GM19395 (cell line): ENCODE data around the gene ANO7.
"Not testable (repeated sequence)": the region's sequence is repeated elsewhere in the genome, so short reads cannot be mapped to it uniquely, and the experiment has no call there.

Experiments
- ATAC-seq: cut with Tn5 transposase; IDR thresholded peaks from one replicate; pipeline ENCODE4 v1.9.1; 2021; ENCODE audit warnings: mild to moderate bottlenecking, moderate library complexity; ENCODE audit not compliant: unreplicated experiment

The ANO7 gene

DNA sequence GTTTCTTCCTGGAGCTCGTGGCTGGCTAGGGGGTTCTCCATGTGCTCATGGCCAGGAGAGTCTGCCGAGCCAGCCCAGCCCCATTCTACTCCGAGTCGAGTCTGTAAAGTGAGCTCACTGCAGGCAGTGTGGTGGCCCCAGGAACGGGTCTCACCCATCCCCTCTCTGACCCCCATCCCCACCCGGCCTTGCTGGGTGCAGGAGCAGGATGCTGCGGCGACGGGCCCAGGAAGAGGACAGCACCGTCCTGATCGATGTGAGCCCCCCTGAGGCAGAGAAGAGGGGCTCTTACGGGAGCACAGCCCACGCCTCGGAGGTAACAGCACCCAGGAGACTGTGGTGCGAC lies 1.4 kb downstream of the ANO7 start:
- ATAC-seq = no peak

DNA sequence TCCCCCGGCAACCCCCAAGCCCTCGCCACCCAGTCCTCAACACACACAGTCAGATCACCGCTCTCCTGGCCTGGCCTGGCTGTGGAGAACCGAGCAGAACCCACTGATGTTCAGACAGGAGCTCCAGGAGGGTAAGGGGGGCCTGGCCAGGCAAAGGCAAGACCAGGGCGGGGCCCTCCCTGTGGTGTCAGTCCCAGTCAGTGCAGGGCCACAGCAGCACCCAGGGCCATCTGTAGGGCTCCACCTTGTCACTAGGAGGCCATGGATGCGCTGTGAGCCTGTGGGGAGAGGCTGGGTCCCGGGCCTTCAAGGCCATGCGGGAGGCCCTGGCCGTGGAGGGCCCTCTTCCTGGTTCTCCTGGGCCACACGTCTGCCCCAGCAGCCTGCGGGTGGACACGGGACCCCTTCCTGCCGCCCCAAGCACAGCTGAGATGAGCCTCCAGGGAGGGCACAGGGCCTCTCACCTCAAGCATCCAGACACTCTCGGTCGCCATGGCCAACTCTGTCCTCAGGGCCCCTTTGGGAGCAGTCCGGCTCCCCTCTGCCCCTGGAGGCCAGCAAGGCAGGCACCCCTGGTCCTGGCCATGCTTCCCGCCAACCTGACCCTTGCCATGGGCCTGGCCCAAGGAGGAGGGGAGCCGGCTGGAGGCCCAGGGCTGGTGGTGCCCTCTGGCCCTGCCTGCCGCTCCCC lies 2.0 kb downstream of the ANO7 start:
- no peak for ATAC-seq

DNA sequence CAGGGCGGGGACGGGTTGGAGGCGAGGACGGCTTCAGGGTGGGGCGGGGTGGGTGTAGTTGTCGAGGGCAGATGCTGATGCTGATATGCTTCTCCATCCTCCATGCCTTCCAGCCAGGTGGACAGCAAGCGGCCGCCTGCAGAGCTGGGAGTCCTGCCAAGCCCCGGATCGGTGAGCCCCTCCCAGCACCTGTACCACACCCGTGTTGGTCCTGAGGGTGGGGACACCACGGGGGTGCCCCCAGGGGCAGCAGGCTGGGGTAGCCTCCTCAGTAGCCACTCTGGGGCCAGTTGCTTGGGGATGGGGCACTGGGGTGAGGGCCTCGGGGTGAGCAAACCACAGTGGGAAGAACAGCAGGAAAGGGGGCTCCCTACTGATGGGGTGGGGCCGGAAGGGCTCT lies 2.6 kb downstream of the ANO7 start:
- ATAC-seq = no peak

DNA sequence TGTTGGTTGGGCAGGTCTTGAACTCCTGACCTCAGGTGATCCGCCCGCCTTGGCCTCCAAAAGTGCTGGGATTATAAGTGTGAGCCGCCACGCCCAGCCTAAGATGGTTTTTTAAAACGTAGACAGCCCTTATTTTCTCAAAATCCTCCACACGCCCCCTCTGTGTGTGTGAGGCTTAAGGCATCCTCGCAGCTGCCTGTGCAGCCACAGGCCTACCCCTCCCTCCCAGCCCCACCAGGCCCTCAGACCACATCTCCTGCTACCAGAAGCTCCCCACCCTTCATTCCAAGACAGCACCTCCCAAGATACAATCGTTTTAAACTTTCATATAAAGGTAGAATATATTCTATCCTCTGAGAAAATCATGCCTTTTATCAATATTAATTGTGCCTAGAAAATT lies 4.8 kb downstream of the ANO7 start:
- ATAC-seq = no peak

DNA sequence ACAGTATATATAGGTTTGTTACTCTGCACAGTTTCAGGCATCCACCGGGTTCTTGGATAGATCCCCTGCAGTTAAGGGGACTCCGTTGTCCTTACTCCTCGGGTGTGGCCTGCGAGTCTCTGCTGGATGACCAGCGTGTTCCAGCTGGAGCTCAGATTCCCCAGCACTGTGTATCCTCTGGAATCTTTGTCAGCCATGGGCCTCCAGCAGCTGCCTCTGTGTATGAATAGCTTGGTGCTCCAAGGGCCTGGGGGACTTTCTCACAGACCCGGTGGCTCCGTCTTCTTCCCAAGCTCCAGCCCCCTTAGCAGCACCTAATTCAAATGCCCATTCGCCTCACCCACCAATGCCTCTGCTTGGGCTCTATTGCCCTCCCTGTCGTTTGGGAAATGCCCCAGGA lies 6.3 kb downstream of the ANO7 start:
- no peak for ATAC-seq

DNA sequence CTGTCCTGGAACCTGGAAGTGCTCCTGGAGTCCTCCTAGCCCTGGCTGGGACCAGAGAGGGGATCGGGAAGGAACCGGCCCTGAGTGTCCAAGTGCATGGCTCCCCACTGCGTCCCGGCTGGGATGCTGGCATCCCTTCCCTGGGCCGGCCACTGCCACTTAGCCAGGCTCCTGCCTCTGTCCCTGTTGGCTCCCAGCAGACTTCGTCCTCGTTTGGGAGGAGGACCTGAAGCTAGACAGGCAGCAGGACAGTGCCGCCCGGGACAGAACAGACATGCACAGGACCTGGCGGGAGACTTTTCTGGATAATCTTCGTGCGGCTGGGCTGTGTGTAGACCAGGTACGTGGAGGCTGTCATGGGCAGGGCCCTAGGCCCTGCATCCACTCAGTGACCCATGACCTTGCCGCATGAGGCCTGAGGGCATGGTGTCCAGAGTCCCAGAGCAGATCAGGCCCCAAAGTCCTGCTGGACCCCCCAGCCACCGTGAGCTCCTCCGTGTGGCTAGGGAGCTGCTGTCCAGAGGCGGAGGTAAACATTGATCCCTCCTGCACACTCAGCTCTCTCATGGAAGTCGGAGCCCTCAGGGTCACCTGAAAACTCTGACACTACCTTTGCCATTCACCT lies 7.1 kb downstream of the ANO7 start:
- ATAC-seq = no peak

DNA sequence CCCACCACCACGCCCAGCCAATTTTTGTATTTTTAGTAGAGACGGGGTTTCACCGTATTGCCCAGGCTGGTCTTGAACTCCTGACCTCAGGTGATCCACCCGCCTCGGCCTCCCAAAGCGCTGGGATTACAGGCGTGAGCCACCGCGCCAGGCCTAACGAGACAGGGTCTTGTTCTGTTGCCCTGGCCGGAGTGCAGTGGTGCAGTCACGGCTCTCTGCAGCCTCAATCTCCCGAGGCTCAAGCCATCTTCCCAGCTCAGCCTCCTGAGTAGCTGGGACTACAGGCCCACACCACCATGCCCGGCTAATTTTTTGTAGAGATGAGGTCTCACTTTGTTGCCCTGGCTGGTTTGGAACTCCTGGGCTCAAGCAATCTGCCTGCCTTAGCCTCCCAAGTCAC lies 8.8 kb downstream of the ANO7 start:
- ATAC-seq = not testable (repeated sequence)

DNA sequence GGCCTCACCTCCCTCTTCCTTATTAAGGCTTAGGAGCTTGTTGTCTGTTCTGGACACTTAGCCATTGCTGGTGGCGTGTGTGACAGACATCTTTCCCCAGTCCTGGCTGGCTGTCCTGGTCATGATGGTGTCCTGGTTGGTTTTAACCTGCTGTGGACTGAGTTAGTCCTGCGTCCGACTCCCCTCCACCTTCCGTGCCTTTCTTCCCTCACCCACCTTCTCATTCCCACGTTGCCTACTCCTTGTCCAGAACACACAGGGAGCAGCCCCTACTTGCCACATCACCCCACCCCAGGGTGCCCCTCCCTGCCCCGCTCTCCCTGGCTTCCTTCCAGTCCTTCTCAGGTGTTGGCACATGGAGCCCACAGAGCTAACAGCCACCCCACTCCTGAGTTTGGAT lies 9.5 kb downstream of the ANO7 start:
- ATAC-seq = no peak

DNA sequence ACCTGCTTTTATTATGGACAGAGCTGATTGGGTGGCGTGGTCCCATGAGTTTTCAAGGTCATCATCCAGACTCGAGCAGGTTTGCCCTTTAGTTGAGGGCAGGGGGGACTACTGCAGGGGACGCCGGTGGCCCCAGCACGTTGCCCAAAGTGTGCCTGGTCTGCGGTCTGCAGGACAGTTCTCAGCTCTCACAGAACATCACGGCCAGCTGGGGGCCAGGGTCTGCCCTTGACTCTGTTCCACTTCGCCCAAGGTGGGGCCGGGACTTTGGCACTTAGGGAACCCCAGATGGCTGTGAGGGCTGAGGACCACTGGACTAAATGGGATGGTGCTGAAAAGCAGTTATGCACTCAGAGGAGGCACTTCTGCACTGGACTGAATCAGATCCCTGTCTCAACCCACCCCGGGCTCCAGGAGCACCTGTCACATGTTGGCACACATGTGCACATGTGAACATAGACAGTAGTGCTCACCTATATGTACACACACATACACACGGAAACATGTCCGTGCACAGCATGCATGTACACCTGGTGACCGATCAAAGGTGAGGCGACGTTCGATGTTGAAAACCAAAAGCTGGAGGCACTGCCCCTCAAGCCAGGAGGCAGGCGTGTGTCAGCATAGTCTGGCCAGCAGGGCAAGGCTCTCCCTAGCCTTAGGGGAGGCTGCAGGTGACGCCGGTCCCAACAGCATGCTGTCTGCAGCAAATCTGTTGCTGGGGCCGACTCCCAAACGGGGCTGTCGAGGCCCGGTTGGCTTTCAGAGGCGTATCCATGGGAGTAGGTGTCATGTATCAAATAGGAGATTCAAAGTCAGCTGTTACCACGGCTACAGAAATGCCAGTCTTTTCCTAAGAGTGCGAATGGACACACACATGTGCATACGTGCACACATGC lies 10.2 kb downstream of the ANO7 start:
- no peak for ATAC-seq

DNA sequence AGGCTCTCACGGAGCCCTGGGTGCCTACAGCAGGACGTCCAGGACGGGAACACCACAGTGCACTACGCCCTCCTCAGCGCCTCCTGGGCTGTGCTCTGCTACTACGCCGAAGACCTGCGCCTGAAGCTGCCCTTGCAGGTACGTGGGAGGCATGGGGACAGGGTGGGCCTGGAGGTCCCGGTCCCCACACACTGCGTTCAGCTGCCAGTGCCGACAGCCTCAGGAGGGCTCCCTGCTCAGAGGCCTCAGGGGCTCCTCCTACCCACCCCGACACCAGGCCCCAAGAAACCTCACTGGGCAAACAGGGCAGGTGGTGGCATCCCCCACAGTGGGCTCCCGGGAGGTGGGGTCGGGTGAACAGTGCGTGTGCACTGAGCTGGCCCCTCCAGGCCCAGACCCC lies 10.8 kb downstream of the ANO7 start:
- ATAC-seq = no peak

DNA sequence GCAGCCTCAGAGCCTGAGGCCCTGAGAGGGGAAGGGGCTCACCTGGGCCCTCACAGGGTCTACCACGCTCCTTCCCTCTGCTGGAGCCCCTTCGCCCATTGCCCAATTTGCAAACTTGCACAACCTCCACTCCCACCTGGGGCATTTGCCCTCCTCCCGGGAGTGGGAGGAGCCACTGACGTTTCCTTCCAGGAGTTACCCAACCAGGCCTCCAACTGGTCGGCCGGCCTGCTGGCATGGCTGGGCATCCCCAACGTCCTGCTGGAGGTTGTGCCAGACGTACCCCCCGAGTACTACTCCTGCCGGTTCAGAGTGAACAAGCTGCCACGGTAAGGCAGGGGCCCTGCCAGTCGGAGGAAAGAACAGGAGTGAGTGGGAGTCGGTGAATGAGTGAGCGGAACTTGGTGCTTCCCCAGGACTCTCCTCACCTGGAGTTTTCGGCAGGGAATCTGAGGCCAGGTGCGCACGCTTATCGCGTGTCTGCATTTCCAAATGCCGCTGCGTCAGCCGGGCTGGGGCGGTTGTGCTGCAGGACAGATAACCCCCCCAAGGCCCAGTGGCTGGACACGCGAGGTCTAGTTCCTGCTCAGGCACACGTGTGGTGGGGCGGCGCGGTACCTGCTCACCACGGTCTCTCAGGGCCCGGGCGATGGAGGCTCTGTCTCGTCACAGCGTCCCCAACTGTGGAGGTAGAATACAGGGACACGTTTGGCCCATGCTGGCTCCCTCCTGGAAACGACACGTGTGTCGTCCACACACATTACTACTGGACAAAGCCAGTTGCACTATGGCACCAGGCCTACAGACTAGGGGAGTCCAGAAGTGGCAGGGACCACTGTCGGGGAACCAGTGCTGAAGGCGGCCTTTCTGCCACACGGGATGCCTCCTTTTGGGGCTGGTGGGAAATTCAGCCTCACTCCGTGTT lies 11.7 kb downstream of the ANO7 start:
- no peak for ATAC-seq

DNA sequence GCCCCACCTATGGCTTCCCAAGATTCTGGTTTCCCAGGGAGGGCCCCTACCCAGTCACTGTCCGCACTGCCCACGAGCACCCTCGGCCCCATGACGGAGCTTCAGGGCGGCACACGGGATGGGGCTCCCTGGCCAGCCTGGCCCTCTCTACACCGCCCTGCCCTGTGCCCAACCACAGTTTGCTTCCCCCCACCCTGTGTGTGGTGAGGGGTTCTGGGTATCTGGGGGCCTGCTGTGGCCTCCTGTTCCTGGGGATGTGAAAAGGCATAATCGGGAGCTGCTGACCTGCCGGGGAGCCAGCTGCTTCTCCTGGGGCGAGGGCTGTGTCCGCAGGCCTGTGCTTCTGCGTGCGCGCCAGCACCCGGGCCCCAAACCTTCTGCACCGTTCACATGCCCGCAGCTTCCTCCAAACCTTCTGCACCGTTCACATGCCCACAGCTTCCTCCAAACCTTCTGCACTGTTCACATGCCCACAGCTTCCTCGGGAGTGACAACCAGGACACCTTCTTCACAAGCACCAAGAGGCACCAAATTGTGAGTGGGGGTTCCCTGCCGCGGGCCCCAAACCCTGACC lies 12.4 kb downstream of the ANO7 start:
- no peak for ATAC-seq

DNA sequence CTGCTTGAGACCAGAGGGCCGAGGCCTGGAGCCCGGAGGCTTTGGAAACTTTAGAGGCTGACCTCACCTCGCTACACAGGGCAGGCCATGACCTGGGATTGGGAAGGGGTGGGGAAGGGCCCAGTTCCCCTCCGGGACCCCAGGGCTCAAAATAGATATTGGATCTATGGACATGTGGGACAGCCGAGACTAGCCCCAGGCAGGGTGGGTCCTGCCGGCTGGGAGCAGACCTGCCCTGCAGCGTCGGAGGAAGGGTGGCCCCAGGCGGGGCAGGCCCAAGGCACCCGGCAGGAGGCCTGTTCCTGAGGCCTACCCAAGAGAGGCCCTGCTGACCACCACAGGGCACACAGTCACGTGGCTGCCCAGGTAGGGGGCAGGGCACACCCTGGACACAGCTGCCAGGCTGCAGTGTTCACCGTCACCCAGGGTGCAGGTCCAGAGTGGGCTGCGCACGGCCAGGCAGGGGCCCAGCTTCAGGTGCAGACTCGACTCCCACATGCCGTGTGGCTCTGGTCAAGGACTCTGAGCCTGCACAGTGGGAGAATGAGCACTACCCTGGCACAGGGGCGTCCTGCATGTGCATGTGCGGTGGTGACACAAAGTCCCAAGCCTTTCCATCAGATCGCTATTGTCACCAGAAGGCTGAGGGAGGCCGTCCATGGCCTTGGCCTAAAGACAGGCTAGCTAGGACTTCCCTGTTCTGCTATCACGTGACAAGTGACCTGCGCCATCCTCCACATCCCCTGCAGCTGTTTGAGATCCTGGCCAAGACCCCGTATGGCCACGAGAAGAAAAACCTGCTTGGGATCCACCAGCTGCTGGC lies 13.2 kb downstream of the ANO7 start:
- no peak for ATAC-seq

DNA sequence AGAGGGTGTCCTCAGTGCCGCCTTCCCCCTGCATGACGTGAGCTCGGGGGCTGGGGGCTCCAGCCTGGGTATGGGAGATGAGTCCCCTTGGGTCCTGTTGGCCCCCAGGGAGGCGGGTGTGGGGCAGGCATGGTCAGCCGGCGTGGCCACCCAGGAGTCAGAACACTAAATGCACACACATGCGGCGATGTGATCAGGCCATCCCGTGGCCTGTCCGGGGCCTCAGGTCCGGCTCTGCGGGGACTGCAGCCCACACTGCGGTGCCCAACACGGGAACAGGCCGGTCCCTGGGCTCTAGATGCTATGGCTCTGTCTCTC lies 13.8 kb downstream of the ANO7 start:
- no peak for ATAC-seq

DNA sequence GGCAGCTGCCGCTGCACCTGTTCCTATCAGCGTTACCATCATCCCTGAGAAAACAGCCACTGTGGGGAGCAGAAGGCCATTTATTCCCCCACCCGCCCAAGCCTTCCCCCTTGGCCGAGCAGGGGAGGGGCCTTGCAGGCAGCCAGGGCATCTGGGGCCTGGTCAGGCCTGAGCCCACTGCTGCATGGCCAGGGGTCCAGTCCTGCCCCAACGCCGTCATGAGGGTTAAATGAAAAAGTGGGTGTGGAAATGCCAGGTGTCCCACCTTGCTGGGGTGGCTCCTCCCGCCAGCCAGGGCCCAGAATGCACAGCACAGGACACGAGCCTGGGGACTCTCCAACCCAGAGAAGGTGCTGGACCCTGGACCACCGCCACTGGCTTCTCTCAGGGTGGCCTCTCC lies 14.2 kb downstream of the ANO7 start:
- ATAC-seq = no peak

DNA sequence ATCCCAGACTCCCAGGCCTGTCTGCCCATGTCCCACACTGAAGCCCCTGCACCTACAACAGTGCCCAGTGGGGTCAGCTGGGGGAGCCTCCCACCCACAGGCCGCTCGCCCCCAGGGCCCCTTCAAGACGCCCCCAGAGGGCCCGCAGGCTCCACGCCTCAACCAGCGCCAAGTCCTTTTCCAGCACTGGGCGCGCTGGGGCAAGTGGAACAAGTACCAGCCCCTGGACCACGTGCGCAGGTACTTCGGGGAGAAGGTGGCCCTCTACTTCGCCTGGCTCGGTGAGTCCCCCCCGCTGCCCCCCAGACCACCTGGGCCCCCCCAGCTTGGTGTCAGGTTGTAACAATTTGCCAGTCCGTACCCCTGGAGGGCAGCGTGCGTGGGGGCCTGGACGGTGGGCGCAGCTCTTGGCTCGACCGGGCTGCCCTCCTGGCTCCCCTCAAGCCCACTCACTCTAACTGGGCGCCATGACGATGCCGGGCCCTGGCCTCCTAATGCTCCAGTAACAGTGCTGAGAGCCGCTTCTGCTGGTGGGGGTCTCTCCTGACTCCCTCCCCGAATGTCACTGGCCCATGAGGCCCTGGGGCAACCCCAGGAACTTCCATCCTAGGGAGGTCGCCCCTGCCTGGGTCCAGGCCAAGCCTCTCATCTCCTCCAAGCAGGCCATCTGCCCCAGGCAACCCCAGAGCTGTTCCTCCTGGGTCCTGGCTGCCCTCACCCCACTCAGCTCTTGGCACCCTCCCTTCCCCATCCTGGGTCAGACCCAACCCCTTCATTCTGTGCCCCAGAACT lies 14.9 kb downstream of the ANO7 start:
- ATAC-seq = no peak

DNA sequence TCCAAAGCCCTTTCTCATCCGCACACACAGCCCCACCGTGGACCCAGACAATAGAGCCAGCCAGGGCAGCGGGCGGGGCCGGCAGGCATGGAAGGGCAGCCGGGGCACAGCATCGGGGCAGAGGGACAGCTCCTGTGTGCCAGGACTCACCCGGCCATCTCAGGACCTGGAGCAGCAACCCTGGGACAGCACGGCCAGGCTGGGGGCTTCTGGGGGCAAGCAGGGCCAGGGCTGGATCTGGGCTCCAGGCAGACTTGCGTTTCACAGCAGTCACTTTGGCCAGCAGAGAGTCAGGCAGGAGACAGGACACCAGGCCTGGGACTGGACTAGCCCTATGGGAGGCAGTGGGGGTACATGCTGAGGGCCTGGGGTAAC lies 15.5 kb downstream of the ANO7 start:
- no peak for ATAC-seq

DNA sequence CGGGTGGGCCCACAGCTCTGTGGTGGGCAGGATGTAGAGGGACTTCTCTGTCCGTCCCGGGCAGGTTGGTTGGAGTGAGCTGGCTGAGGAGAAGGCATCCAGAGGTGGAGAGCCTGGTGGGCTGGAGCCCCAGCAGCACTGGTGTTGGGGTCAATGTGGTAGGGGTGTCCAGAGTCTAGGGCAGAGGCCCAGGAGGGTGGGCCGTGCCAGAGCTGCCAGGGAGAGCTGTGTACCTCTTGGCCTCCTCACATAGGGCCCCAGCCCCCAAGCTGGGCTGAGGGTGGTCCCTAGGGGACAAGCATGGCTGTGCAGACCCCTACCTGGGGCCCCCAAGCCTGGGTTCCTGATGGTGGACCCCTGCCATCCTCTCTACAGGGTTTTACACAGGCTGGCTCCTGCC lies 16.0 kb downstream of the ANO7 start:
- ATAC-seq = no peak

DNA sequence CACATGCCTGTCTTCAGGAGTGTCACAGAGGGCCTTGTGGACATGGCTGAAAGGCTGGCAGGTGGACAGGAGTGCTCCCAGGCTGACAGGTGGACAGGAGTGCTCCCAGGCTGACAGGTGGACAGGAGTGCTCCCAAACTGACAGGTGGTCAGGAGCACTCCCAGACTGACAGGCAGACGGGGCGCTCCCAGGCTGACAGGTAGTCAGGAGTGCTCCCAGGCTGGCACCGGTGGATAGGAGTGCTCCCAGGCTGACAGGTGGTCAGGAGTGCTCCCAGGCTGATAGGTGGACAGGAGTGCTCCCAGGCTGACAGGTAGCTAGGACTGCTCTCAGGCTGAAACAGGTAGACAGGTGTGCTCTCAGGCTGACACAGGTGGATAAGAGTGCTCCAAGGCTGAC lies 16.6 kb downstream of the ANO7 start:
- ATAC-seq = no peak
